WTC11 (cell line): ENCODE measurements around the gene PRPH.

Source experiments
- ATF1 ChIP-seq: sonication (generic); formaldehyde crosslinking; IDR thresholded peaks from 2 replicates; pipeline ENCODE4 v1.8.1; 2023; ENCODE audit warnings: mild to moderate bottlenecking, moderate library complexity, missing genetic modification reagents
- CREM ChIP-seq: sonication (generic); formaldehyde crosslinking; IDR thresholded peaks from 2 replicates; pipeline ENCODE4 v1.8.1; 2022; ENCODE audit warnings: mild to moderate bottlenecking, missing genetic modification reagents, moderate library complexity
- CTCF ChIP-seq: fragments of 200-600 bp; IDR thresholded peaks from 2 replicates; pipeline ENCODE4 v1.8.0; 2022; ENCODE audit warnings: antibody characterized with exemption
- E2F1 ChIP-seq: sonication (generic); formaldehyde crosslinking; IDR thresholded peaks from 2 replicates; pipeline ENCODE4 v1.8.0; 2022; ENCODE audit warnings: mild to moderate bottlenecking, missing genetic modification reagents
- KAT7 ChIP-seq: sonication (generic); formaldehyde crosslinking; IDR thresholded peaks from 2 replicates; pipeline ENCODE4 v1.8.1; 2023; ENCODE audit warnings: missing genetic modification reagents, mild to moderate bottlenecking, borderline replicate concordance
- MLX ChIP-seq: sonication (generic); formaldehyde crosslinking; IDR thresholded peaks from 2 replicates; pipeline ENCODE4 v1.8.1; 2023; ENCODE audit warnings: mild to moderate bottlenecking, missing genetic modification reagents, moderate library complexity
- MYBL2 ChIP-seq: sonication (generic); formaldehyde crosslinking; IDR thresholded peaks from 2 replicates; pipeline ENCODE4 v1.8.1; 2023; ENCODE audit warnings: mild to moderate bottlenecking, moderate library complexity, missing genetic modification reagents
- NR2C2 ChIP-seq: sonication (generic); formaldehyde crosslinking; IDR thresholded peaks from 2 replicates; pipeline ENCODE4 v1.8.0; 2022; ENCODE audit warnings: mild to moderate bottlenecking, missing genetic modification reagents
- OVOL2 ChIP-seq: fragments of 250-450 bp; sonication (Bioruptor Pico); IDR thresholded peaks from 2 replicates; pipeline ENCODE4 v1.9.0; 2021; ENCODE audit warnings: mild to moderate bottlenecking, borderline replicate concordance
- SP1 ChIP-seq: sonication (generic); formaldehyde crosslinking; conservative IDR thresholded peaks from 2 replicates; pipeline ENCODE4 v1.8.1; 2022; ENCODE audit warnings: missing genetic modification reagents

GRCh38 chr12:49309386-49309785 is 14.4 kb downstream of the PRPH start:
- no peak for TF ChIP-seq ATF1 (CRISPR knock-in tag)
- TF ChIP-seq KAT7 (CRISPR knock-in tag), result no peak
- no peak for TF ChIP-seq SP1
- no peak for TF ChIP-seq CTCF
- no peak for TF ChIP-seq NR2C2
- TF ChIP-seq MYBL2 (CRISPR knock-in tag), result no peak
- TF ChIP-seq MLX (CRISPR knock-in tag), result no peak
- TF ChIP-seq CREM (CRISPR knock-in tag), result no peak
- TF ChIP-seq E2F1 (CRISPR knock-in tag), result no peak
- no peak for TF ChIP-seq OVOL2 (CRISPR knock-in tag)
